ENCODE results near the gene LRP1.

DNA sequence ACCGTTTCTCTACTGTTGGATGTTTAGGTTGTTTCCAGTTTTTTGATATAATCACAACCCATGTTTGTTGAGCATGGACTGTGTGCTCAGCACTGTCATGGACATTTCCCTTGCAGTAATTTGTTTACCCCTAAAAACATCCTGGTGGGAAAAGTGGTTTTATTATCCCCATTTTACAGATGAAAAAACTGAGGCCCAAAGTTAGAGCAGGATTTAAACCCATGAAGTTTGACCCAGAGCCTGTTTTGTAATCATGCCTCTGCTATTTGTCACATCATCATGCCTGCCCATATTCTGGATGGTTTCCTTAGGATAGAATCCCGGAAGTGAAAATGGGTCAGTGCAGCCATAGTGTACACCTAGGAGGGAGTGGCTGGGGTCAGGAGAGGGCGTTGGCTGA, 36.2 kb downstream of the LRP1 start:
- no peak for TF ChIP-seq CTCF (conservative IDR thresholded peaks at IDR 0.05)
- TF ChIP-seq ZFX (IDR thresholded peaks at IDR 0.05): no peak
